GM21717 (cell line): ENCODE measurements around the gene HACD1.
A peak's percentile ranks its signal among the peaks of the same experiment; 100 is the strongest.

Experiments
- ATAC-seq: cut with Tn5 transposase; IDR thresholded peaks from one replicate; pipeline ENCODE4 v1.9.1; 2021; ENCODE audit warnings: mild to moderate bottlenecking, moderate library complexity; ENCODE audit not compliant: unreplicated experiment

HACD1 gene, protein sequence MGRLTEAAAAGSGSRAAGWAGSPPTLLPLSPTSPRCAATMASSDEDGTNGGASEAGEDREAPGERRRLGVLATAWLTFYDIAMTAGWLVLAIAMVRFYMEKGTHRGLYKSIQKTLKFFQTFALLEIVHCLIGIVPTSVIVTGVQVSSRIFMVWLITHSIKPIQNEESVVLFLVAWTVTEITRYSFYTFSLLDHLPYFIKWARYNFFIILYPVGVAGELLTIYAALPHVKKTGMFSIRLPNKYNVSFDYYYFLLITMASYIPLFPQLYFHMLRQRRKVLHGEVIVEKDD

DNA sequence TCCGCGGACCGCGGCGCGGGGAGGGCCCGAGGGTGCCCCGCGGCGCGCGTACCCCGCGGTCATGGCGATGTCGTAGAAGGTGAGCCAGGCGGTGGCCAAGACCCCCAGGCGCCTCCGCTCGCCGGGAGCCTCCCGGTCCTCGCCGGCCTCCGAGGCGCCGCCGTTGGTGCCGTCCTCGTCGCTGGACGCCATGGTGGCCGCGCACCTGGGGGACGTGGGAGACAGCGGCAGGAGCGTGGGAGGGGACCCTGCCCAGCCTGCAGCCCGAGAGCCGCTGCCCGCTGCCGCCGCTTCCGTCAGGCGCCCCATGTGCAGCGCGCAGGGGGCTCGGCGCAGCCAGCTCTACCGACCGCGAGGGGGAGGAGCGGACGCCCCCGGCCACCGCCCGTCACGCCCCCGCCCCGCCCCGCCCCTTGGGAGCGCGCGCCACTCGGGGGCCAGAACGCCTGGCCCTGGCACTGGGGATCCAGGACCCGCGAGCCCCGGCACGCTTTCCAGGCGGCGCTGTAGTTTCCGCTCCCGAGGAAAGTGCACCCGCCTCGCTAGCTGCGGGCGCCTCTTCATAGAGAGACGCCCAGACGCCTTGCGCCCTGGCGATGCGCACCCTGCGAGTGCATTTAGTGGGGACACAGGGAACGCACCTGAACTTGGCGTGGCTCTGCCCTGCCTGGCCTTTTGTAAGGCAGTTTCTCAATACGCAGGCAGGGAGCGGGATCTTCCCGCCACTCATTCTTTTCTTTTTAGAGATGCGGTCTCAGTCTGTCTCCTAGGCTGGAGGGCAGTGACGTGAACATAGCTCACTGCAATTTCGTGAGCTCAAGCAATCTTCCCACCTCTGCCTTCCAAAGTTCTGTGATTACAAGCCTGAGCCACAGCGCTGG is at the start of gene HACD1:
Gene HACD1, minus strand, starts transcription at position 344 of the 881 bp plus-strand sequence. Its CDS starts 35 bp downstream, at position 309.
- ATAC-seq = peak; percentile 82

DNA sequence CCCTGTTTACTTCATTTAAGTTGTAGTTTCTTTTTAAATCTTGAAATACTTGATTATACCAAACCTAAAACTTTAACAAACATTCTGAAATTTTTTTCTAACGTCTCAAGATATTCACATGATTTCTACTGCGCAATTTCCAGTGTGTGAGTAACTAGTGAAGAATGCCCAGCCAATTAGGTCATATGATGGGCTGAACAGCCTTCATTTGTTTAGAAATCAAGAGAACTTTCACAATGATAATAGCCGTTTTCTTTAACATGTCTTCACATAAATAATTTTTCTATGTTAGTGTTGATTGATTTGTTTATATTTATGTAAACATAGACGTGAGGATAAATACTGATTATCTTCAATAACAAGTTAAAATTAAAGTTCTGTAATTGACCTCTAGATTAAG is 48.6 kb upstream of the HACD1 start:
- no peak for ATAC-seq

DNA sequence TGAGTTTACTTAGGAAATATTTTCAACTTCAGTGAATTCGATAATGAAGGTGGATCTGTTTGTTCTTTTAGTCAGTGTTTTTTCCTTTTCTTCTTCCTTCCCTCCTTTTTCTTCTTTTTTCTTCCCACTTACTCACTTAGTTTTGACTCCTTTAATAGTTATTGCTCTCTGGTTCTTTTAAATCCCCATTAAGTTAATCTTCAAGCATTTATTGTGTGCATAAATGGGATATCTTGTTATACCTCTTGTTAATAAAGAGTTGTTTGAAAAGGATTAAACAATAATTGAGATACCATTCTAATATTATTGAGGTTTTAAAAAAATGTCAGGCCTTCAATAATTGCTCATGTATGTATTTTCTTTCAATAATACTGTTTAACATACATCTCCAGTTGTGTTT is 46.3 kb upstream of the HACD1 start:
- no peak for ATAC-seq

- no peak for ATAC-seq
Observed at GRCh38 chr10:17662193-17663138, 45.3 kb upstream of the HACD1 start.

DNA sequence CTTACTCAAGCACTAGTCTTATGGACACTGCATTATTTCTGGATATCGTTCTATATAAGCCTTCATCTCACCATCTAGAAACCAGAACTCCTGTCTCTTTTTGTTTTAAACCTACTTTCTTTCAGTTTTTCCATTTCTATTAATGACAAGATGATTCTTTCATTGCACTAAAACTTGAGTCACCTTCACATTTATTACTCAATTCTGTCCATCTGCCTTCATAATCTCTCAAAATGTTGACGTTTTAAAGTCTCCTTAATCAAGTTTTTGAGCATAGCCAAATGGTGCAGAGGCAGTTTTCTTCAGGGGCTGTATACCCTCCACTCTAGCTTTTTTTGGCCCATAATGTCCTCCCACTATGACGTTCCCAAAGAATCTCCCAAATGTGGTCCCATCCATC is 44.3 kb upstream of the HACD1 start:
- no peak for ATAC-seq

DNA sequence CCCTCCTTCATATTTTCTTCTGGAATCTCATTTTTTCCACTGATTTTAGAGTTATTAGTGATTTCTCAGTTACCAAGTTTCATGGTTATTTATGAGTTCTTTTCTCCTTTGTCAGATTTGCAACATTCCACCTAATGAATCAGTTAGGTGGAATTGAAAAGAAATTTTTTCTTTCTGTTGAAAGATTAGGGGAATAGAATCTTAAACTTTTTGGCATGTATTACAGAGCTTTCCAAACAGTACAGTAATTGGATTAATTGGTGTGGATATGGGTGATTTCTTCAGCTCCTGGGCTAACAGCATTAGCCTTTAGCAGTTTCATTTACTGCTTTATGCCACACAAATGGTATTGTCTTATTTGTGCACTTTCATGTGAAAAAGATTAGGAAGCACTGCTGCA is 43.7 kb upstream of the HACD1 start:
- ATAC-seq = no peak

DNA sequence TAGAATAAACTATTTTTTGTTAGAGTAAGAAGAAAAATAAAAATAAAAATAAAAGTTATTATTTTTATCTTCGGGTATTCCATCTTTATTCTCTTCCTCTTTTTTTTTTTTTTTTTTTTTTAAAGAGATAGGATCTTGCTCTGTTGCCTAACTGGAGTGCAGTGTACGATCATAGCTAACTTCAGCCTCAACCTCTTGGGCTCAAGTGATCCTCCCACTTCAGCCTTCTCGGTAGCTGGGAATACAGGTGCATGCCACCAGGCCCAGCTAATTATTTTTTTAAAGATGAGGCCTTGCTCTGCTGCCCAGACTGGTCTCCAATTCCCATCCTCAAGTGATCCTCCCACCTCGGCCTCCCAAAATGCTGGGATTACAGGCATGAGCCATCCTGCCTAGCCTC is 42.2 kb upstream of the HACD1 start:
- ATAC-seq = no peak

DNA sequence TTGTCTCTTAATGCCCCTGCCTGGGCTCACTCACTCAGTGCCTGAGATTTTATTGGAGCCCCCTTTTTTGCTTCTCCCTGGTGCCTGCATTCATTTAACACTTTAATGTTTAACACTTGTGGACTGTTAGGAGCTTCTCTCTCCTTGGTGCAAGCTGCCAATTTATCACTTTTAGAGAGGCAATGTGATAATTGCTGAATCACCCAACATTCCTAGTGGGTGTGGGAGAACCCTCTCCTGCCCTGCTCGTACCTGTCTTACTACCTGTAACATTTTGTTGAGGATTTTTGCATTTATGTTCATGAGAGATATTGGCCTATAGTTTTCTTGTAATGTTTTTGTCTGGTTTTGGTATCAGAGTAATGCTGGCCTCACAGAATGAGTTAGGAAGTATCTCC is 39.9 kb upstream of the HACD1 start:
- ATAC-seq = no peak

DNA sequence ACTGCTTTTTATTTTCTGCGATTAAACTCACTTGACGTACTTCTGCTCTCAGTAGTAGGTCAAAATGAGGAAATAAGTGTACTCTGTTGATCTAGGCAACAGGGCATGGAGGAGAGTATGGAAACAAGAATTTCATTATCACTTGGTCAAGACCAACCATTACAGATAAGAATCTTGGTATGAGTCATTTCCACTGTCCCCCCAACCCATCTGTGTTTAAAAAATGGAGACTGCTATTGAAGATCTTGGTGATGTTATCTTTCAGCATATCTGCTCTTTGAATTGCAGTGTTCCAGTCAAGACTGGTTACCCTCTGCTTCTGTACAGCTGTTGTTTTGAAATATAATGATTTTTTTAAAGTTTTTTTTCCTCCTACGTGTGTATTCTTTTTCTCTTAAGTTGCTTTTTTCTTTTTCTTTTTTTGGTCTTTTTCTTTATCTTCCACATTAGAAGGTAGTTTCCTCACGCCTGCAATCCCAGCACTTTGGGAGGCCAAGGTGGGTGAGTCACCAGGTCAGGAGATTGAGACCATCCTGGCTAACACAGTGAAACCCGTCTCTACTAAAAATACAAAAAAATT is 38.5 kb upstream of the HACD1 start:
- ATAC-seq = peak; percentile 91

DNA sequence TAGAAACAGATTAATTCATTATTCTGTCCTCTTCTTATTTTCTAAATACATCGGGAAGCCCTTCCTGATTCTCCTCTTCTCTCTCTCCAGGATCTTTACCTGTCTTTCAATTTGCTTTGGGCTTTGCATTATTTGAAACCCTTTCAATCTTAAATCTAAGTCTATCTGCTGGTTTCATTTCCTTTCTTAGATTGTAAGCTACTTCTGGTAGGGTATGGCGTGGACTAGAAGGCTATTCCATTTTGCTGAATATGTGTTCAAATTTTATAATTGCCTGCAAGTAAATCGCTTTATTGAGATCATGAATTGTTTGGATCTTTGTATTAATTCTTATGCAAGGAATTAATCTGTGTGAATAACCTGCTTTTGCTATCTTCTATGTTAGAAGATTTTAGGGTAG is 37.8 kb upstream of the HACD1 start:
- peak; percentile 26 for ATAC-seq

- no peak for ATAC-seq
Observed at GRCh38 chr10:17652585-17652984, 35.4 kb upstream of the HACD1 start.

GRCh38 chr10:17651896-17652295 is 34.7 kb upstream of the HACD1 start:
- ATAC-seq = no peak

DNA sequence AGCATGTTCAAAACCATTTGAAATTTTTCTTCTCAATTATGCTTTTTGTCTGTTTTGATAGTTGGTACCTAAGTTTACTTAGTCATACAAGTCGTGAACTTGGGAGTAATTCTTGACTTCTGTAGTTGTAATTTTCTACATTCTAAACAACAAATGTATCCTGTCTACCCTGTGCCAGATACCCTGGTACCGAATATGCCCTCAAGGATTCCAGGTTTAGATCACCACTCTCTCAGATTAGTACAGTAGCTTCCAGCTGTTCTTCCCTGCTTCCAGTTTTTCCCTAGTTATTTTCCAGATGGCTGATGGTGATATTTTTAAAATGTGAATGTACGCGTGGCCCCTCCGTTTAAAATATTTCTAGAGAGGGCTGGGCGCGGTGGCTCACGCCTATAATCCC is 33.2 kb upstream of the HACD1 start:
- no peak for ATAC-seq

DNA sequence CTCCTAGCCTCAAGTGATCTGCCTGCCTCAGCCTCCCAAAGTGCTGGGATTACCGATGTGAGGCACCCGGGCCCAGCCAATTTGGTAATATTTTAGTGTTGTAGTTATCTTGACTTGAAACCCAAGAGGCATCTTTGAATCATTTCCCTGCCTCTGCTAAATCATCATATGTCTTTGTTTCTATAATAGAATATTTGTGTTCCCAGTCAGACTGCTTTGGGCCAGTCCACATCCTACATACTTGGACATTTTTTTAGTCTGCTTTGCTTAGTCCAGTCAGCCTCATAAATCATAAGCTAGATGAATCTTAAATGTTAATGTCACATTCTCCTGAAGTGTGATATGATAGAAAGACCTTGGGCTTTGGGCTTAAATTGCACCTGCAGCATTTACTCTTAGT is 32.7 kb upstream of the HACD1 start:
- no peak for ATAC-seq

DNA sequence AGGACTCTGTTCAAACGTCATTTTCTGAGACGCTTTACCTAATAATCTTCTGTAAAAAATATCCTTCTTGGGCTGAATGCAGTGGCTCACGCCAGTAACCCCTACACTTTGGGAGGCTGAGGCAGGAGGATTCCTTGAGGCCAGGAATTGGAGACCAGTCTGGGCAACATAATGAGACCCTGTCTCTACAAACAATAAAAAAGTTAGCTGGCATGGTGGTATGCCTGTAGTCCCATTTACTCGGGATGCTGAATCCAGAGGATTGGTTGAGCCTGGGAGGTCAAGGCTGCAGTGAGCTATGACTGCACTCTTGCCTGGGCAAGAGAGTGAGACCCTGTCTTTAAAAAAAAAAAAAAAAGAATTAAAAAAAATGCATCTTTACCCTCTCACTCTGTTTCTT is 31.9 kb upstream of the HACD1 start:
- no peak for ATAC-seq

DNA sequence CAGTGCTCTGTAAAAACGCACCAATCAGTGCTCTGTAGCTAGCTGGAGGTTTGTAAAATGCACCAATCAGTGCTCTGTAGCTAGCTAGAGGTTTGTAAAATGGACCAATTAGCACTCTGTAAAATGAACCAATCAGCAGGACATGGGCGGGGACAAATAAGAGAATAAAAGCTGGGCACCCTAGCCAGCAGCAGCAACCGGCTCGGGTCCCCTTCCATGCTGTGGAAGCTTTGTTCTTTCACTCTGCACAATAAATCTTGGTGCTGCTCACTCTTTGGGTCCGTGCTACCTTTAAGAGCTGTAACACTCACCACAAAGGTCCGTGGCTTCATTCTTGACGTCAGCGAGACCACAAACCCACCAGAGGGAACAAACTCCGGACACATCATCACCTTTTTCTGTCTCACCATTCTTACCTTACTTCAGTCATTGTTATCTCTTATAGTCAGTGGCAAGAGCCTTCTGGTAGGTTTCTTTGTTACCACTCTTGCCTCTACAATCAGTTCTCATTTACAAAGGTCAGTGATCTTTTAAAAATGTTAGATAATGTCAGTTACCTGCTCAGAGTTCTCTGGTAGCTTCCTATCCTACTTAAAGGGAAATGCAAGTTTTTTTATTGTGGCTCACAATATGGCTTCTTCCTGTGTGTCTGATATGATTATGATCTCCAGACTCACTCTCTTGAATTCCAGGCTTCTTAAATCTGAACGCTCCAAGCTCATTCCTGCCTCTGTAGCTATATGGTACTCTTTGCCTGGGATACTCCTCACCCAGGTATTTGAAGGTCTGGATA is 31.3 kb upstream of the HACD1 start:
- ATAC-seq = no peak

DNA sequence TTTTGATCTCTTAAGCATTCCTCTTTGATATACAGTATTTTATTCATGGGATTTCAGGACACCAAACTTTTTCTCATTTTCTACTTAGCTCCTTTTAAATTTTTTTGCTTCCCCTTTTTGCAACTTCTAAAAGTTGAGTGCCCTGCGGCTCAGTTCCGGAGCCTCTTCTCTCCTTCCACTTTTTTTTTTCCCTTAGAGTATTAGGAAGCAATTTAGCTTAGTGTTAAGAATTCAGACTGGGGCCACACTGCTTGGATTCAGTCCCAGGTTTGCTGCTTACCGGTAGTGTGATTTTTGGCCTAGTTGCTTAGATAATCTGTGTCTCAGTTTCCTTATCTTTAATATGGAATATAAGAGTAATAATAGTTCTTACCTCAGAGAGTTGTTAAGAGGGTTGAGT is 30.2 kb upstream of the HACD1 start:
- ATAC-seq = no peak

DNA sequence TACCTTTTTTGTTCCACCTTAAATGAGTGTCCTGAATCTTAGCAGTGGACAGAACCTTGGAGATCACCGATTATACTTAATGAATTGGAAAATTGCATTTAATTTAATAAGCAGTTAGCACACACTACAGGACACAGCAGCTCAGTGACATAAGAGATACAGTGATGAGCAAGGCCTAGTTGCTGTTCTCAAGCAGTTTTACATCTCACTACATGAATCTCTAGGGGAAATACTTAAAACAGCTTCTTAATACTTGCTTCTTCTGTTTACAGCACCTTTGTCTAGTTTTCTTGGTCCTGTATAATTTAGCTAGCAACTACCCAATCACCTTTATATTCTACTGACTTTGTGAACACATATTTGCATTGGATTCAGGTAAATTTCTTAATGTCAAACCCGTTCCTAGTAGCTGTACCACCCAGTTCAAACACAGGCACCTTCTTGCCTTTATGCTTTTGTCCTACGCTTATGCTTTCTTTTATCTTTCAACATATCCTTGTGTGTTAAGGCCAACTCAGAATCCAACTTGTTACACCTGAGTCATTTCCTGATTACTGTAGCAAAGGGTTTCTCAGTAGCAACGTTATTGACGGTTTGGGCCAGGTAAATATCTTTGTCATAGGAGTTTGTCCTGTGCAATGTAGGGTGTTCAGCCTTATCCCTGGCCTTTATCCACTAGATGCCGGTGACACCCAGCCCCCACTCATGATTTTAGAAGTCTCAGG is 28.6 kb upstream of the HACD1 start:
- no peak for ATAC-seq

GRCh38 chr10:17644485-17644943 is 27.3 kb upstream of the HACD1 start:
- peak; percentile 34 for ATAC-seq
